HG03196 (cell line): ENCODE measurements around the gene MYLK.

ENCODE experiments used
- ATAC-seq: cut with Tn5 transposase; IDR thresholded peaks from one replicate; pipeline ENCODE4 v1.9.1; 2021; ENCODE audit not compliant: unreplicated experiment

The MYLK gene

GRCh38 chr3:123652342-123652984 is 231.7 kb downstream of the MYLK start:
- no peak for ATAC-seq

DNA sequence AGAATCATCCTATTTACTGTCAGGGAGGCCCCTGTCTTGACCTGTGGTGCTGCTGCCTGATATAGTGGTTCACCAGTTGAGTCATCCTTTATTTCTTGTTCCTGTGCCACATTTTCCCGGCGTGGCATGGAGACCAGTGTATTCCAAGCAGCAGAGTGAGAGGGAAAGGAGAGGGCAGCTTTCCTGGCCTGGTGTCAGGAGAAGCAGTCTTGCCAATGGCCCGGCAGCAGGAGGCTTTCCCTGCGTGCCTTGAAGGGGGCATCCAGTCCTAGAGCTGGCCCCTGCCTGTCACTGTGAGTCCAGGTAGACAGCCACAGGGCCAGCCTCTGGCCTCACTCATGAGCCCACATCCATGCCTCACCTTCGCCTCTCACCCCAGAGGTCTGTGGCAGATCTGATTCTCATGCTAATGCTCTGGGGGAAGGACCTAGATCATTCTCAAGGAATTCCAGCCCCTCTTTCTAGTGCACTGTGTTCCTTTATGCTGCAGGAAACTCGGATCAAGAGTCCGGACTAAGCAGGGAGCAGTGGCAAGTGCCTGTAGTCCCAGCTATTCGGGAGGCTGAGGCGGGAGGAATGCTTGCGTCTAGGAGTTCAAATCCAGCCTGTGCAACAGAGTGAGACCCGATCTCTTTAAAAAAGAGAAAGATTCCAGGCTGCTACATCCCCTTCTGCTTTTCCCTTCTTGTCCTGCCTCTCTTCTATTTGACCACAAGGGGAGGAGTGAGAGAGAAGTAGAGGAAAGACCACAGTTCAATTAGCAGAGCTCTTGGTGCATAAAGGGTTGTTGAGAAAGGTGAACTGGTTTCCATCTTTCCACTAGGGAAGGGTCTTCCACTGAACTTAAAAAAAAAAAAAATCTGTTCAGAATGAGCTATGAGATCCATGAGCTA is 232.4 kb downstream of the MYLK start:
- ATAC-seq, result no peak

DNA sequence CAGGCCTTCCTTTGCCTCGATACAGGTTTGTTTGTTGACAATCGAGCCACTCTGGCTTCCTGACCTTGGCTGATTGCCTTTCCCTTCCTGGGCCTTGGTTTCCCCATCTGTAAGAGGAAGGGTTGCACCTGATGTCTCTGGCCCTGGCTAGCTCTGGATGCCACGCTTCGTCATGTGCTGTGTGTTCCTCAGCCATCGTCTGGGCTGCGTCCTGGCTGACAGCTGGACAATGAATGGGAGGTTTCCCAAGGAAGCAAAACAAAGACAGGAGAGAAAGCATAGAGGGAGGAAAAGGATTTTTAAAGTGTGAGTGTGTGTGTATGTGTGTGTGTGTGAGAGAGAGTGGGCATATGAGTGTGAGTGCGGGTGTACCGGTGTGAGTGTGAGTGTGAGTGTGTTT is 234.0 kb downstream of the MYLK start:
- no peak for ATAC-seq

- no peak for ATAC-seq
Measured at GRCh38 chr3:123648696-123649405, 235.3 kb downstream of the MYLK start.

DNA sequence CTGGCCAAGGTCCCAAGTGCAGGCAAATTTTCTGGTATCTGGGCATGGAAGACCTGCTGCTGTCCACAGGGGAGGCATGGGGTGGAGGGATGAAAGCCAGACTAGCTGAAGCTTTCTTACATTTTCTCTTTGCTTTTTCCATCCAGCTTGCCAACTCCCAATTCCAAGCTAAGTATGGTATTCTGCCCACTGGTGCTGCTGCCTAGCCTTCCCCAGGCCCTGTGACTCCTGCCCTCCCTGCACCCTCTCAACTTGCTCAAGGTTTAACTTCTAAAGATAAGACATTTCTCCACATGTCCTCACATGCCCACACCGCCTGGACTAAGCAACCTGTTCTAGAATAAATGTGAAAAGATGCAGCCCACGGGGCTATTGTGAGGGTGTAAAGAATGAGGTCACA is 239.8 kb downstream of the MYLK start:
- ATAC-seq, result no peak

GRCh38 chr3:123642957-123643330 is 241.2 kb downstream of the MYLK start:
- no peak for ATAC-seq

DNA sequence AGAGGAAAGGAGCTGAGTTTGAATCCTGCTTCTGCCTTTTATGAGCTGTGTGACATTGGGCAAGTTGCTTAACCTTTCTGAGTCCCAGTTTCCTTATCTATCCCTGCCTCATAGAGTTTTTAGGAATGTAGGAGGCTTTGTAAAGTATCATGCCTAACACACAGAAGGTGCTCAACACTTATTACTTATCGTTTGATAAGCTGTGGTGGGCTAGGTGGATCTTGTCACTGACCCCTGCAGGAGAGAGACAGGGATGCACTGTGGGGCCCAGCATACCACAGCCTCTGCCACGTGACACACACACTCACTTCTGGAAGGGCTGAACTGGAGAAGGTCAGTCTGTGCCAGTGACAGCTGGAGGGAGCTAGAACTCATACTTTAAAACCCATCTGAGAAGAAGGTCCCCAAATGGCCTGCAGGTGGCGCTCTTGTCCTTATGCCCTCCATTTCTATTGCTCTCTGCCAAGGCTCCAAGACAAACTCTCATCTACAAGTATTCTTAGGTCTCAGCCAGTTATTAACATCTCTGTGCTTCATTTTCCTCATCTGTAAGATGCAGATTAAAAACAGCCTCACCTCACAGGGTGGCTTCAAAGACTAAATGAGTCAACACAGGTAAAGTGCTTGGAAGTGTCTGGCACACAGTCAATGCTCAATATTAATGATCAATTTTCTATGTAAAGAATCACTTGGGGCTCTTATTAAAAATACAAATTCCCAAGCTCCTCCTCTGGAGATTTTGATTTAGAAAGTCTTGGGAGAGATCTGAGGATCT is 241.8 kb downstream of the MYLK start:
- ATAC-seq, result peak; percentile 73

- no peak for ATAC-seq
Measured at GRCh38 chr3:123641505-123641904, 242.6 kb downstream of the MYLK start.

DNA sequence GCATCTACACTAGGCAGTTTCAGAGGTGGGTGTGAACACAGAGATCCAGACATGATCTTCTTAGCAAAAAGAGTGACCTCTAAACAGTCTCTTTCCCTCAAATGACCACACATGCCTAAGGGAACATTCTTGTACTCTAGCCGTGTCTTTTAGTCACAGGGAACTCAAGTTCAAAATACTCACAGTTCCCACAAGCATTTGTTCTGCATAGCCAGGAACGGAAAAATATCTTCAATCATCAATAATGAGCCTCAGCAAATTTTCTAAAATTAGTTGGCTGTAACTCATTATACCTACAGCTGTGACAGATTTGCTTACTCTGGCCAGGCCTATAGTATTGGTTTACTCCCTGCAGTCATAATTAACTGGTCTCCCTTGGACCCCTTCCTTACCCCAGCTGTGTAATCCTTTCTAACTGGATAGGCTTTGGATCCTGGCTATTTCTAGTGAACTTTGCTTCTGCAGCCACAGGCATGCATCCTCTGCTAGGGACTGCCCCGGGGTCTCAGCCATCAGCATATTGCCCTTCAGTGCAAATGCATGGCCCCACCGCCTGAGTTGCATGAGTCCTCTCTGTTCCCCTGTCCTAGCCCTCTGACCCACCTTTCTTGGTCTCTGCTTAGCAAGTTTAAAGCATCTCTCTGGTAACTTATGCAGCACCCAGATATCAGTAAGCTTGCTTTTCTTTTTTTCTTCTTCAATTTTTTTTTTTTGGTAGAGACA is 243.2 kb downstream of the MYLK start:
- no peak for ATAC-seq

DNA sequence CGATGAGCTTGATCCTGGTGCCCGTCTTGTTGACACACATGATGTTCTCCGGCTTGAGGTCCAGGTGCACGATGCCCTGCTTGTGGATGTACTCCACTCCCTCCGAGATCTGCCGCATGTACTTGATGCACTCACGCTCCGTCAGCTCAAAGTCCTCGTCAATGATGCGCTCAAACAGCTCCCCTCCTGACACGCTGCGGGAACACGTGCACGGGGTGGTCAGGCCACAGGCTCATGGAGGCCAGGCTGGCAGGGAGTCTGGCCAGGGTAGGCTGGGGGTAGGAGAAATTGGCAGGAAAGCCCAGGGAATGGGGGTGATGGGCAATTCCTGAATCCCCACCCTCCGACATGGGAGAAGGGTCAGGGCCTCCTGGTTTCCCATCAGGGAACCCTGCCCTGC is 243.8 kb downstream of the MYLK start:
- ATAC-seq, result no peak

DNA sequence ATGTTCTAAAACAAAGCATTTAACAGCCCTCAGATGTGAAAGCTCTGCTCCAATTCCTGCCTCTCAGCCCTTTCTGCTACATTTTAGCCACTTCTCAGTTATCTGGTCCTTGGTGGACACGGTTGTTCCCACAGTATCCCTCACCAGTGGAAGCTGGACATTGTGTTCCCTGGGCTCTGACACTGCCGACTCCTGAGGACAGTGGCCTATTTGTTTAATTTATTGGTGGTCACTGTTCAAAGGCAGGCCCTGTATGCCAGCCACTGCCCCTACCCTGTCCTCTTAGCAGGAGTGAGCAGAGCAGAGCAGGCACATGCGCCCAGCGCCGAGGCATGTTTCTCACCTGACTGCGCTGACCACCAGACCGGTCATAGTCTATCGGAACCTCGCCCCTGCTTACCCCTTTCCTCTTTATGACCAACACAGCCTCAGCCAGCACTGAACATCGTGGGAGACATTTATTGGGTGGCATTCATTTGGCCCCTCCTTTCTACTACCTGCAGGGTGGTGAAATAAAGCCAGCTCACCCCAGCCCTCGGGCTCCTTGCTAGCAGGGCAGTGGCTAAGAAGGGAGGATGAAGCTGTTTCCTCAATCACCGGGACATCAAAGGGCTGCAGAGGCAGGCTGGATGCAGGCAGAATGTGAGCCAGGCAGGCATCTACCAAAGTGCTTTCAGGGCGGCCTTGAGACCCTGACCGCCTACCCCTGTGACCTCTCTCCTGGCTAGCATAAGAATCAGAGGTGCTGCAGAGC is 245.0 kb downstream of the MYLK start:
- ATAC-seq, result no peak

DNA sequence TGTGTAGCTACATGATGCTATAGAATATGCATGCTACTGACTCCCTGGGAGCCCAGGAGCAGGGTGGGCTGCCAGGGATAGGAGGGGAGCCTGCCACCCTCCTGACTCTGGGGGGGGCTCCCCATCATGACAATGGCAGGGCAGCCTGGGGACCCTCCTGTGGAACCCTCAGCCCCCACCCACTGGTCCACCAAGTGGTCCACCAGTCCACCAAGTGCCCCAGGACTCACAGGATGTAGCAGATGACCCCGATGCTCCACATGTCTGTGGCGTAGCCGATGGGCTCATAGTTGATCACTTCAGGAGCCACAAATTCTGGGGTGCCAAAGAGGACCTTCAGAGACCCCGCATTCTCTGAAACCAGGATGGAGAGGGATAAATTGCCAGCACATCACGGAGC is 246.3 kb downstream of the MYLK start:
- no peak for ATAC-seq

- no peak for ATAC-seq
Measured at GRCh38 chr3:123637131-123637530, 247.0 kb downstream of the MYLK start.

- ATAC-seq, result no peak
Measured at GRCh38 chr3:123636431-123636841, 247.7 kb downstream of the MYLK start.

DNA sequence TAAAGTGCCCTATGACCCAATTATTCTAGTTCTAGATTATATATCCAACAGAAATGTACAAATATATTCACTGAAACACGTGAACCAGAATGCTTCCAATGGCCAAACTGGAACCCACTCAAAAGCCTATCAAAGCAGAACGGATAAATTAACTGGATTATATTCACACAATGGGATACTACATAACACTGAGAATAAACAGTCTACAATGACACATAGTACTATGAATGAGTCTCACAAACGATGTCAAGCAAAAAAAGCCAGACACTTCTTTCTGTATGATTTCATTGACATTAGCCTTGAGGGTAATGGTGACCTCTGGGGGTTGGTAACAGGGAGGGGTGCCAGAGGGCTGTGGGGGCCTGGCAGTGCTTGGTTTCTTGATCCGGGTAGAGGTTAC is 248.4 kb downstream of the MYLK start:
- ATAC-seq, result no peak

- ATAC-seq, result no peak
Measured at GRCh38 chr3:123635217-123635616, 248.9 kb downstream of the MYLK start.

GRCh38 chr3:123634149-123635051 is 249.7 kb downstream of the MYLK start:
- ATAC-seq, result no peak

- no peak for ATAC-seq
Measured at GRCh38 chr3:123633530-123633929, 250.6 kb downstream of the MYLK start.

DNA sequence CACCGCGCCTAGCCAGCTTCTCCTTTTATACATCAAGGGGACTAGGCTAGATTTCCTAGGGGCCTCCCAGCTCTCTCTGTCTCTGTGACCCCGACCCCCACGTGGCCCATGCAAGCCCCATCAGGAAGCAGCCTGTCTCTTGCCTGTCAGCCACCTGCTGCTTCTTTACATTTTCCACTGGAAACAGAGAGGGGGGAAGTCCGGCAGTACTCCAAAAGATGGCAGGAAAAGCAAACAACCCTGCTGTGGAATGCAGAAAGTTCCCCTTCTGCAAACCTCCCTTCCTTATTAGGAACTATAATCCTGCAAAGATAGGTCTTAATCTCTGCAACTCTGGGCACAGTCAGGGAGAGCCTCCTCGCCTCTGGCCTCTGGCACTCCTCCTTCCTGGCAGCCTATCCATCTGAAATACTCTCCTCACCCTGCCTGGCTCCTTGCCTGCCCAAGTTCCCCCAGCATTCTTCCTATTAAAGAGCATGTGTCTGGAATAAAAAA is 251.9 kb downstream of the MYLK start:
- ATAC-seq, result no peak
